ENCODE results near the gene EDN3. TPM values are rescaled to one million over a fixed set of nuclear protein-coding genes. Genes with fewer than 3 reads are reported as not detected.

Gene EDN3
- total and polyA plus RNA-seq, 2 of the 8 experiments (the other 6 are each of a cell fraction or from before 2014, with no cell fraction given), result 0.17 to 0.38 TPM

- no peak for FAIRE-seq
- POLR2A ChIA-PET (ENCODE audit: partially characterized antibody), result no interaction called here
- H2AFZ ChIP-seq (ENCODE audit: low read length), result no peak overlapping the region
- TF ChIP-seq MAFK (IDR thresholded peaks at IDR 0.05; ENCODE audit: low read depth, low read length) (no peak), ATF2 (IDR thresholded peaks at IDR 0.05; ENCODE audit: low read length) (no peak), TAF1 (IDR thresholded peaks at IDR 0.05; ENCODE audit: low read depth, low read length) (no peak), JUND (IDR thresholded peaks at IDR 0.05; ENCODE audit: low read length) (no peak), TAF7 (optimal IDR thresholded peaks at IDR 0.05; ENCODE audit: borderline replicate concordance, low read depth, low read length) (no peak), HDAC2 (IDR thresholded peaks at IDR 0.05; ENCODE audit: borderline replicate concordance in 1 of 2, low read depth in 2 of 2, low read length in 2 of 2) (no peak), SIN3A (conservative IDR thresholded peaks at IDR 0.05 in 1 of 2, IDR thresholded peaks at IDR 0.05 in 1 of 2; ENCODE audit: low read depth in 1 of 2, low read length in 2 of 2) (no peak), POU5F1 (IDR thresholded peaks at IDR 0.05; ENCODE audit: low read depth, low read length) (no peak), SP2 (IDR thresholded peaks at IDR 0.05; ENCODE audit: low read length) (no peak), FOSL1 (IDR thresholded peaks at IDR 0.05; ENCODE audit: insufficient read depth, low read depth, low read length) (no peak), CREB1 (IDR thresholded peaks at IDR 0.05) (no peak)
These were observed 16.7 kb downstream of the EDN3 start for GRCh38 chr20:59316911-59317731.

More at GRCh38 chr20:59316911-59317731, 16.7 kb downstream of the EDN3 start:
- WGBS, 2 experiments (ENCODE audit: extremely low coverage in 1 of 2, insufficient coverage in 1 of 2, insufficient read length in 1 of 2, insufficient replicate concordance in 2 of 2, low coverage in 1 of 2, low lambda C conversion rate in 2 of 2, missing lambda C conversion rate in 1 of 2), result 95% methylated on average over 13 of the region's 13 CpGs; no CpG with 5 or more reads in 1 of the 2 experiments
- Histone ChIP-seq H2BK20ac (ENCODE audit: low read length) (no peak overlapping the region), H2AK5ac (ENCODE audit: low read depth, low read length) (no peak overlapping the region), H3K4me1 (replicated peaks in 1 of 4; ENCODE audit: control insufficient read depth in 3 of 4, insufficient read depth in 4 of 4, low read length in 3 of 4) (no peaks in the 10 kb centered on the region; a peak in 1 of 7 replicates), H3K4me2 (ENCODE audit: insufficient read depth in 1 of 2, low read depth in 2 of 2, low read length in 2 of 2) (no peak overlapping the region), H3K27me3 (replicated peaks in 1 of 4; ENCODE audit: control insufficient read depth in 3 of 4, extremely low read depth in 1 of 4, insufficient read depth in 3 of 4, low read length in 3 of 4) (no peaks in the 10 kb centered on the region; a peak in 1 of 7 replicates), H3K9me3 (ENCODE audit: insufficient read depth in 2 of 2, low read depth in 1 of 2, low read length in 1 of 2) (no peaks in the 10 kb centered on the region), H4K20me1 (replicated peaks in 1 of 2; ENCODE audit: control insufficient read depth in 1 of 2, insufficient read depth in 2 of 2, low read length in 2 of 2) (no peaks in the 10 kb centered on the region), H2BK15ac (ENCODE audit: low read length) (no peak overlapping the region), H3K18ac (ENCODE audit: extremely low read depth, low read length) (no peak overlapping the region), H3K9ac (replicated peaks in 1 of 4; ENCODE audit: extremely low read depth in 1 of 4, low read depth in 3 of 4, low read length in 3 of 4) (no peak overlapping the region), H2BK120ac (replicated peaks; ENCODE audit: low read depth, low read length) (no peak overlapping the region), H3K23ac (ENCODE audit: insufficient read length) (no peak overlapping the region), H3K36me3 (ENCODE audit: control insufficient read depth in 2 of 4, insufficient read depth in 4 of 4, low read length in 3 of 4) (no peaks in the 10 kb centered on the region), H2BK12ac (ENCODE audit: low read depth, low read length) (no peak overlapping the region), H3K14ac (ENCODE audit: insufficient read length) (no peak overlapping the region), H2BK5ac (ENCODE audit: low read depth, low read length) (no peak overlapping the region), H3K23me2 (ENCODE audit: low read depth, low read length) (no peaks in the 10 kb centered on the region), H4K8ac (ENCODE audit: extremely low read depth, insufficient read depth, low read length) (no peak overlapping the region), H3K79me2 (ENCODE audit: control insufficient read depth in 1 of 2, insufficient read depth in 2 of 2, low read length in 2 of 2) (no peaks in the 10 kb centered on the region), H3K4ac (replicated peaks; ENCODE audit: insufficient read length, low read depth, low read length) (no peak overlapping the region), H4K91ac (replicated peaks; ENCODE audit: insufficient read length, low read length) (no peak overlapping the region), H3K27ac (ENCODE audit: low read depth, low read length) (no peak overlapping the region), H3K56ac (replicated peaks; ENCODE audit: insufficient read length, low read depth, low read length) (no peak overlapping the region), H3K4me3 (ENCODE audit: extremely low read depth in 1 of 4, insufficient read depth in 2 of 4, low read depth in 3 of 4, low read length in 4 of 4) (no peak overlapping the region), H3K79me1 (ENCODE audit: low read depth, low read length) (no peaks in the 10 kb centered on the region), H4K5ac (ENCODE audit: insufficient read length, low read depth, low read length) (no peak overlapping the region)
- CTCF ChIA-PET (ENCODE audit: partially characterized antibody), result interaction anchor here (0.9 to 1.0 kb wide), 2 partner anchors 10 to 96 kb away, joined by 3 read pairs; no protein-coding TSS in a partner anchor
- DNase-seq (ENCODE audit: low read depth in 1 of 2, low spot score in 2 of 2), result no peak
